Mesenchymal stem cell (in vitro differentiated cells and primary cell): Measurements from ENCODE around the gene TACR1.

ENCODE experiments used
- DNase-seq: peaks from one replicate; pipeline ENCODE4 v3.0.0-alpha.2; 2013
- H2AFZ ChIP-seq: one replicate; pipeline ENCODE4 v1.6.1; 2013; ENCODE audit warnings: low read depth, mild to moderate bottlenecking, control low read depth, inconsistent platforms, low read length, moderate library complexity
- H2AK5ac ChIP-seq: 2 replicates; pipeline ENCODE4 v1.6.1; 2013; ENCODE audit warnings: low read length, moderate library complexity, mild to moderate bottlenecking, inconsistent platforms; ENCODE audit not compliant: severe bottlenecking
- H2BK120ac ChIP-seq: one replicate; pipeline ENCODE4 v1.6.1; 2013; ENCODE audit warnings: low read depth, mild to moderate bottlenecking, inconsistent platforms, low read length, moderate library complexity
- H2BK12ac ChIP-seq, 2 experiments: one replicate each; pipeline ENCODE4 v1.6.1; 2013; ENCODE audit warnings: inconsistent platforms in 2 of 2, low read length in 2 of 2, mild to moderate bottlenecking in 2 of 2, moderate library complexity in 2 of 2, control low read depth in 1 of 2
- H2BK15ac ChIP-seq: one replicate; pipeline ENCODE4 v1.6.1; 2013; ENCODE audit warnings: mild to moderate bottlenecking, low read depth, inconsistent platforms; ENCODE audit not compliant: poor library complexity, severe bottlenecking
- H2BK5ac ChIP-seq: 2 replicates; pipeline ENCODE4 v1.6.1; 2013; ENCODE audit warnings: low read depth, mild to moderate bottlenecking, low read length, control low read depth, inconsistent platforms; ENCODE audit not compliant: poor library complexity, severe bottlenecking
- H3K14ac ChIP-seq, 2 experiments: one replicate each; pipeline ENCODE4 v1.6.1; 2013; ENCODE audit warnings: inconsistent platforms in 2 of 2, low read length in 2 of 2, control low read depth in 1 of 2, mild to moderate bottlenecking in 1 of 2, moderate library complexity in 1 of 2
- H3K18ac ChIP-seq, 2 experiments: one replicate each; pipeline ENCODE4 v1.6.1; 2013; ENCODE audit warnings: inconsistent platforms in 2 of 2, low read length in 2 of 2, control low read depth in 1 of 2, low read depth in 1 of 2, mild to moderate bottlenecking in 1 of 2
- H3K23ac ChIP-seq, 2 experiments: one replicate each; pipeline ENCODE4 v1.6.1; 2013; ENCODE audit warnings: inconsistent platforms in 2 of 2, low read length in 2 of 2, mild to moderate bottlenecking in 2 of 2, moderate library complexity in 2 of 2, control low read depth in 1 of 2
- H3K27ac ChIP-seq: 2 replicates; pipeline ENCODE4 v1.5.1; 2013; ENCODE audit warnings: mild to moderate bottlenecking, moderate library complexity, low read length, control low read depth, inconsistent platforms; ENCODE audit not compliant: poor library complexity, severe bottlenecking
- H3K27me3 ChIP-seq, 2 experiments: 2 replicates each; pipeline versions ENCODE4 v1.6.1 to v1.7.0; 2013; ENCODE audit warnings: low read length in 2 of 2, mild to moderate bottlenecking in 2 of 2, moderate library complexity in 2 of 2, control low read depth in 1 of 2, inconsistent platforms in 1 of 2; ENCODE audit not compliant: control insufficient read depth in 1 of 2, insufficient read depth in 1 of 2
- H3K36me3 ChIP-seq, 2 experiments: 2 replicates each; pipeline versions ENCODE4 v1.6.1 to v1.7.0; 2013; ENCODE audit warnings: low read length in 2 of 2, control low read depth in 1 of 2, inconsistent platforms in 1 of 2, low read depth in 1 of 2, mild to moderate bottlenecking in 1 of 2; ENCODE audit not compliant: insufficient read depth in 2 of 2, control insufficient read depth in 1 of 2
- H3K4ac ChIP-seq, 2 experiments: one replicate each; pipeline ENCODE4 v1.6.1; 2013; ENCODE audit warnings: inconsistent platforms in 2 of 2, low read length in 2 of 2, mild to moderate bottlenecking in 2 of 2, moderate library complexity in 2 of 2, control low read depth in 1 of 2, low read depth in 1 of 2
- H3K4me1 ChIP-seq: 2 replicates; pipeline ENCODE4 v1.6.1; 2013; ENCODE audit warnings: low read depth, low read length, control low read depth; ENCODE audit not compliant: control insufficient read depth, insufficient read depth
- H3K4me2 ChIP-seq: 2 replicates; pipeline ENCODE4 v1.6.1; 2013; ENCODE audit warnings: low read length, mild to moderate bottlenecking, inconsistent platforms; ENCODE audit not compliant: poor library complexity, severe bottlenecking
- H3K4me3 ChIP-seq, 2 experiments: 2 replicates each; pipeline versions ENCODE4 v1.5.1 to v1.7.0; 2013; ENCODE audit warnings: low read length in 2 of 2, mild to moderate bottlenecking in 2 of 2, control low read depth in 1 of 2, low read depth in 1 of 2; ENCODE audit not compliant: insufficient read depth in 1 of 2
- H3K79me1 ChIP-seq: replicated peaks from 2 replicates; pipeline ENCODE4 v1.6.1; 2013; ENCODE audit warnings: mild to moderate bottlenecking, control low read depth, low read length, inconsistent platforms; ENCODE audit not compliant: poor library complexity, severe bottlenecking
- H3K9ac ChIP-seq: 2 replicates; pipeline ENCODE4 v1.7.0; 2013; ENCODE audit warnings: mild to moderate bottlenecking, low read length, moderate library complexity
- H3K9me3 ChIP-seq: 2 replicates; pipeline ENCODE4 v1.7.0; 2013; ENCODE audit warnings: mild to moderate bottlenecking, low read length; ENCODE audit not compliant: control insufficient read depth
- H4K8ac ChIP-seq: one replicate; pipeline ENCODE4 v1.6.1; 2013; ENCODE audit warnings: inconsistent platforms, mild to moderate bottlenecking, low read length, moderate library complexity
- H4K91ac ChIP-seq: one replicate; pipeline ENCODE4 v1.6.1; 2013; ENCODE audit warnings: mild to moderate bottlenecking, low read length, inconsistent platforms
- WGBS: methylation state at CpG from one replicate; pipeline ENCODE4 v1.1.7; 2013; ENCODE audit warnings: mixed read lengths; 5-methylcytosine and 5-hydroxymethylcytosine counted together

Gene TACR1

GRCh38 chr2:75102011-75102410 lies 97.3 kb downstream of the TACR1 start:
- 100% methylated on average over 1 of the region's 4 CpGs for WGBS
- H2AK5ac ChIP-seq: no peak overlapping the region
- H2BK5ac ChIP-seq: no peak overlapping the region

GRCh38 chr2:75100801-75101151 lies 98.5 kb downstream of the TACR1 start:
- peaks cover 0 to 2% of the 10 kb centered on the region in 2 experiments for H3K27me3 ChIP-seq
- no peak overlapping the region for H3K4me3 ChIP-seq
- H2AFZ ChIP-seq: no peak overlapping the region
- WGBS: 36% methylated on average over 1 of the region's 1 CpG
- no peaks in the 10 kb centered on the region for H3K36me3 ChIP-seq
- no peak overlapping the region for H3K4ac ChIP-seq
- H3K4me1 ChIP-seq: no peaks in the 10 kb centered on the region
- H3K9ac ChIP-seq: no peak overlapping the region
- no peak for DNase-seq
- H2AK5ac ChIP-seq: no peak overlapping the region
- H2BK5ac ChIP-seq: no peak overlapping the region
- peaks cover 3% of the 10 kb centered on the region for H3K9me3 ChIP-seq
- no peak overlapping the region for H3K23ac ChIP-seq
- H4K8ac ChIP-seq: no peak overlapping the region
- H4K91ac ChIP-seq: no peak overlapping the region
- no peak overlapping the region for H3K14ac ChIP-seq
- no peak overlapping the region for H3K4me2 ChIP-seq
- no peak overlapping the region for H3K18ac ChIP-seq
- H3K27ac ChIP-seq: no peak overlapping the region
- H2BK120ac ChIP-seq: no peak overlapping the region
- H2BK12ac ChIP-seq: no peak overlapping the region
- no peaks in the 10 kb centered on the region for H3K79me1 ChIP-seq
- H2BK15ac ChIP-seq: no peak overlapping the region

More at GRCh38 chr2:75102011-75102410, 97.3 kb downstream of the TACR1 start:
- H3K9ac ChIP-seq: no peak overlapping the region
- no peak overlapping the region for H3K27ac ChIP-seq
- no peaks in the 10 kb centered on the region for H3K79me1 ChIP-seq
- H3K4ac ChIP-seq: no peak overlapping the region
- H3K18ac ChIP-seq: no peak overlapping the region
- no peak overlapping the region for H3K14ac ChIP-seq
- DNase-seq: no peak
- H2BK12ac ChIP-seq: peak overlapping the region in 1 of 2 experiments; percentile 23
- H3K4me2 ChIP-seq: no peak overlapping the region
- peaks cover 3% of the 10 kb centered on the region for H3K9me3 ChIP-seq
- H3K4me1 ChIP-seq: no peaks in the 10 kb centered on the region
- H3K23ac ChIP-seq: no peak overlapping the region
- H4K8ac ChIP-seq: no peak overlapping the region
- H4K91ac ChIP-seq: no peak overlapping the region
- no peak overlapping the region for H2BK120ac ChIP-seq
- no peak overlapping the region for H2BK15ac ChIP-seq
- H3K36me3 ChIP-seq: no peaks in the 10 kb centered on the region
- H3K27me3 ChIP-seq: no peaks in the 10 kb centered on the region
- H2AFZ ChIP-seq: no peak overlapping the region
- H3K4me3 ChIP-seq: no peak overlapping the region

GRCh38 chr2:75100011-75100800 lies 99.1 kb downstream of the TACR1 start:
- Histone ChIP-seq H3K9me3 (peaks cover 3% of the 10 kb centered on the region), H3K23ac (no peak overlapping the region), H3K4me1 (no peaks in the 10 kb centered on the region), H3K9ac (no peak overlapping the region), H3K4ac (no peak overlapping the region), H2AFZ (no peak overlapping the region), H3K36me3 (no peaks in the 10 kb centered on the region), H3K18ac (no peak overlapping the region), H2AK5ac (no peak overlapping the region), H3K27me3 (peaks cover 0 to 6% of the 10 kb centered on the region in 2 experiments), H2BK12ac (peak overlapping the region in 1 of 2 experiments; percentile 7), H4K91ac (no peak overlapping the region), H3K4me2 (no peak overlapping the region), H3K79me1 (no peaks in the 10 kb centered on the region), H3K4me3 (no peak overlapping the region), H3K27ac (no peak overlapping the region), H2BK5ac (no peak overlapping the region), H2BK120ac (peak overlapping the region; percentile 35), H3K14ac (no peak overlapping the region), H2BK15ac (no peak overlapping the region), H4K8ac (no peak overlapping the region)
- DNase-seq: peak; percentile 75
- 17% methylated on average over 1 of the region's 3 CpGs for WGBS

- no peak overlapping the region for H3K14ac ChIP-seq
- 51% methylated on average over 4 of the region's 4 CpGs for WGBS
These were observed 99.8 kb downstream of the TACR1 start for GRCh38 chr2:75099521-75099922.

More at GRCh38 chr2:75099521-75099922, 99.8 kb downstream of the TACR1 start:
- H3K36me3 ChIP-seq: no peaks in the 10 kb centered on the region
- no peaks in the 10 kb centered on the region for H3K79me1 ChIP-seq
- no peak overlapping the region for H3K9ac ChIP-seq
- no peak for DNase-seq
- H2AFZ ChIP-seq: no peak overlapping the region
- no peak overlapping the region for H2AK5ac ChIP-seq
- H3K4ac ChIP-seq: peak overlapping the region in 1 of 2 experiments; percentile 10
- no peak overlapping the region for H2BK5ac ChIP-seq
- H3K27ac ChIP-seq: no peak overlapping the region
- no peak overlapping the region for H4K8ac ChIP-seq
- H3K4me2 ChIP-seq: no peak overlapping the region
- H4K91ac ChIP-seq: no peak overlapping the region
- H3K18ac ChIP-seq: peak overlapping the region in 1 of 2 experiments; percentile 50
- no peak overlapping the region for H3K4me3 ChIP-seq
- peaks cover 3% of the 10 kb centered on the region for H3K9me3 ChIP-seq
- H2BK12ac ChIP-seq: peak overlapping the region in 1 of 2 experiments; percentile 61
- H2BK15ac ChIP-seq: no peak overlapping the region
- peaks cover 3 to 10% of the 10 kb centered on the region in 2 experiments for H3K27me3 ChIP-seq
- H3K4me1 ChIP-seq: no peaks in the 10 kb centered on the region
- peak overlapping the region; percentile 35 for H2BK120ac ChIP-seq
- H3K23ac ChIP-seq: no peak overlapping the region
